K562 (cell line): ENCODE measurements around the gene IQCE. TPM values are rescaled to one million over a fixed set of nuclear protein-coding genes. Genes with fewer than 3 reads are reported as not detected.
A peak's percentile ranks its signal among the peaks of the same experiment; 100 is the strongest.

Source experiments
- ATAC-seq: fragments of 200-7000 bp; cut with Tn5 transposase; 3 replicates; pipeline ENCODE4 v1.9.1; 2020; ENCODE audit warnings: moderate library complexity
- BruUV-seq: library from RNA; stranded (reverse); fragments of 400-500 nt; replicated peaks from 2 replicates; lab custom pipeline; 2021; lab: Mats Ljungman, UMichigan
- CTCF ChIA-PET: fragments of 300-600 bp; formaldehyde crosslinking; extraction: SDS; loops from one replicate; lab custom pipeline; 2021; ENCODE audit warnings: low intra/inter-chr PET ratio; lab: Yijun Ruan, JAX
- POLR2A ChIA-PET: fragments of 300-600, 350-650 bp; sonication (Branson Sonifier 250); formaldehyde crosslinking; extraction: SDS; loops from one replicate; lab custom pipeline; 2021; ENCODE audit warnings: antibody characterized with exemption, inconsistent platforms; lab: Yijun Ruan, JAX
- DNase-seq, 4 experiments: peaks; one replicate each; pipeline versions ENCODE4 v3.0.0 to v3.0.0-alpha.2; 2011 to 2018; ENCODE audit warnings: low spot score in 3 of 4, mixed read lengths in 3 of 4; ENCODE audit errors: extremely low read depth in 1 of 4
- FAIRE-seq: peaks from 2 replicates; lab custom pipeline; 2011; peaks lifted over from hg19 to GRCh38; lab: Jason Lieb, UNC
- H2AFZ ChIP-seq: 2 replicates; pipeline ENCODE4 v1.6.0; 2011; ENCODE audit warnings: low read depth, low read length, control low read depth, inconsistent platforms
- H3K27ac ChIP-seq: fragments of 200-600 bp; 3 replicates; pipeline ENCODE4 v1.8.0; 2011; ENCODE audit warnings: low read depth, mild to moderate bottlenecking, control low read depth, inconsistent platforms, low read length, moderate library complexity, mixed read lengths; ENCODE audit errors: extremely low read depth
- H3K27me3 ChIP-seq, 2 experiments: fragments of 300-600 bp in 1 of 2; 2 replicates in 1 of 2; 3 replicates in 1 of 2; pipeline versions ENCODE4 v1.6.0 to v1.8.0; 2011; ENCODE audit warnings: inconsistent platforms in 2 of 2, low read length in 2 of 2, mild to moderate bottlenecking in 1 of 2, mixed read lengths in 1 of 2, moderate library complexity in 1 of 2; ENCODE audit not compliant: control insufficient read depth in 2 of 2, insufficient read depth in 2 of 2
- H3K36me3 ChIP-seq: fragments of 300-600 bp; 3 replicates; pipeline ENCODE4 v1.8.0; 2011; ENCODE audit warnings: mild to moderate bottlenecking, low read length, inconsistent platforms; ENCODE audit not compliant: control insufficient read depth, insufficient read depth
- H3K4me1 ChIP-seq, 2 experiments: fragments of 200-600 bp in 1 of 2; replicated peaks in 1 of 2; 2 replicates in 1 of 2; 3 replicates in 1 of 2; pipeline versions ENCODE4 v1.5.1 to v1.8.0; 2011; ENCODE audit warnings: inconsistent platforms in 2 of 2, low read length in 2 of 2, mild to moderate bottlenecking in 1 of 2, mixed read lengths in 1 of 2, moderate library complexity in 1 of 2; ENCODE audit not compliant: control insufficient read depth in 2 of 2, insufficient read depth in 2 of 2
- H3K4me2 ChIP-seq: 2 replicates; pipeline ENCODE4 v1.6.1; 2011; ENCODE audit warnings: low read length, control low read depth, inconsistent platforms, mixed read lengths; ENCODE audit not compliant: insufficient read depth
- H3K4me3 ChIP-seq: fragments of 200-600 bp; sonication (generic), shearing (Covaris generic); 2 replicates; pipeline ENCODE4 v1.5.1; 2016; ENCODE audit warnings: control low read depth, inconsistent platforms
- H3K79me2 ChIP-seq: fragments of 200-600 bp; 3 replicates; pipeline ENCODE4 v1.8.0; 2011; ENCODE audit warnings: low read length, inconsistent platforms; ENCODE audit not compliant: control insufficient read depth, insufficient read depth
- H3K9ac ChIP-seq, 2 experiments: 2 replicates each; pipeline versions ENCODE4 v1.6.0 to v1.6.1; 2011; ENCODE audit warnings: low read depth in 2 of 2, low read length in 2 of 2, control low read depth in 1 of 2, inconsistent platforms in 1 of 2, mild to moderate bottlenecking in 1 of 2, mixed read lengths in 1 of 2; ENCODE audit not compliant: insufficient read depth in 1 of 2
- H3K9me1 ChIP-seq: one replicate; pipeline ENCODE4 v1.6.0; 2011; ENCODE audit warnings: inconsistent platforms, mild to moderate bottlenecking, low read length, moderate library complexity; ENCODE audit not compliant: control insufficient read depth, insufficient read depth
- H3K9me3 ChIP-seq: replicated peaks from 2 replicates; pipeline ENCODE4 v1.5.1; 2011; ENCODE audit warnings: low read depth, low read length, inconsistent platforms; ENCODE audit not compliant: control insufficient read depth, insufficient read depth
- H4K20me1 ChIP-seq: replicated peaks from 2 replicates; pipeline ENCODE4 v1.6.1; 2011; ENCODE audit warnings: low read length, inconsistent platforms, mixed read lengths; ENCODE audit not compliant: control insufficient read depth, insufficient read depth
- ARID2 ChIP-seq: fragments of 450-650 bp; IDR thresholded peaks from 2 replicates; pipeline ENCODE4 v1.6.1; 2017; ENCODE audit warnings: antibody characterized with exemption, mild to moderate bottlenecking
- CBX1 ChIP-seq: sonication (generic); IDR thresholded peaks from 2 replicates; pipeline ENCODE4 v1.6.1; 2016; ENCODE audit warnings: antibody characterized with exemption, low read depth, mild to moderate bottlenecking
- EZH2 ChIP-seq: IDR thresholded peaks from 2 replicates; pipeline ENCODE4 v1.6.1; 2012; ENCODE audit warnings: low read depth, mild to moderate bottlenecking, inconsistent platforms, low read length, borderline replicate concordance
- HNRNPK ChIP-seq: fragments of 200-400 bp; formaldehyde crosslinking; IDR thresholded peaks from one replicate; pipeline ENCODE4 v1.6.1; 2018; ENCODE audit warnings: mild to moderate bottlenecking, low read depth, low read length; ENCODE audit not compliant: poor library complexity, severe bottlenecking
- SREBF2 ChIP-seq: sonication (generic); formaldehyde crosslinking; IDR thresholded peaks from 2 replicates; pipeline ENCODE4 v1.4.0; 2020; ENCODE audit warnings: mild to moderate bottlenecking, missing genetic modification reagents
- TCF15 ChIP-seq: fragments of 250-450 bp; sonication (Bioruptor Pico); IDR thresholded peaks from 2 replicates; pipeline ENCODE4 v1.8.0; 2022; ENCODE audit warnings: moderate library complexity, mild to moderate bottlenecking, inconsistent platforms
- TEAD4 ChIP-seq, 2 experiments: sonication (generic) in 1 of 2; formaldehyde crosslinking in 1 of 2; IDR thresholded peaks; 2 replicates each; pipeline versions ENCODE4 v1.6.1 to v1.8.0; 2012 to 2022; ENCODE audit warnings: borderline replicate concordance in 1 of 2, inconsistent platforms in 1 of 2, low read length in 1 of 2, mild to moderate bottlenecking in 1 of 2, missing genetic modification reagents in 1 of 2
- TRIM28 ChIP-seq: fragments of 450-650 bp; IDR thresholded peaks from 2 replicates; pipeline ENCODE4 v1.6.1; 2017
- ZBED1 ChIP-seq: IDR thresholded peaks from 2 replicates; pipeline ENCODE4 v1.6.1; 2014
- ZKSCAN3 ChIP-seq: fragments of 250-450 bp; sonication (Bioruptor Pico); IDR thresholded peaks from 2 replicates; pipeline ENCODE4 v1.4.0; 2020
- ZNF175 ChIP-seq: fragments of 200-800 bp; sonication (Bioruptor generic); IDR thresholded peaks from 2 replicates; pipeline ENCODE4 v1.6.1; 2016; ENCODE audit warnings: low read depth, mild to moderate bottlenecking, missing genetic modification characterization, missing compliant biosample characterization
- ZNF263 ChIP-seq: sonication (generic); formaldehyde crosslinking; IDR thresholded peaks from 2 replicates; pipeline ENCODE4 v1.8.0; 2022; ENCODE audit warnings: mild to moderate bottlenecking, missing genetic modification reagents, borderline replicate concordance
- WGBS: fragments of 100-300 bp; shearing (Covaris generic); methylation state at CpG from one replicate; pipeline ENCODE4 v1.1.6; 2016; ENCODE audit warnings: low coverage, mixed read lengths; ENCODE audit not compliant: insufficient coverage; ENCODE audit errors: missing lambda C conversion rate; 5-methylcytosine and 5-hydroxymethylcytosine counted together
- in situ Hi-C: fragments of 300-500 bp; cut with MboI; formaldehyde crosslinking; loops from 4 replicates; pipeline ENCODE4 v1.15.0; 2018; ENCODE audit warnings: inconsistent platforms, mixed read lengths
- intact Hi-C: fragments of 100-400 bp; cut with micrococcal nuclease; formaldehyde crosslinking; loops from 2 replicates; pipeline ENCODE4 v1.14.2; 2022
- polyA plus RNA-seq, 8 experiments: library from polyadenylated mRNA; depleted of rRNA in 4 of 8; stranded (reverse) in 5 of 8; unstranded in 3 of 8; fragments of >200 nt; fragmentation: Nextera tagmentation in 2 of 8; fragmentation: Illumina TruSeq in 1 of 8; extraction: Ambion mirVana in 2 of 8; extraction: Trizol in 1 of 8; gene quantifications; 2 replicates each; pipeline versions ENCODE4 v1.2.1 to v1.2.3, GENCODE V29; 2011 to 2014; ENCODE audit warnings: inconsistent platforms in 1 of 8, missing spikeins in 1 of 8
- total RNA-seq, 7 experiments: library from RNA; depleted of rRNA in 6 of 7; stranded (reverse); fragments of >200 nt in 6 of 7; fragmentation: Illumina TruSeq in 2 of 7; extraction: Trizol in 2 of 7; gene quantifications; 2 replicates each; pipeline versions ENCODE4 v1.2.1 to v1.2.3, GENCODE V29; 2011 to 2021; ENCODE audit warnings: low replicate concordance in 1 of 7

Gene IQCE
- total and polyA plus RNA-seq, 9 of the 15 experiments (the other 6 are each of a cell fraction or from before 2014, with no cell fraction given), result 0.18 to 8.5 (median 4.2) TPM

GRCh38 chr7:2582006-2582735 is 23.4 kb downstream of the IQCE start:
- H3K9me3 ChIP-seq, result no peaks in the 10 kb centered on the region
- no peaks in the 10 kb centered on the region for H4K20me1 ChIP-seq
- 64% methylated on average over 22 of the region's 24 CpGs for WGBS
- H3K79me2 ChIP-seq, result no peaks in the 10 kb centered on the region
- peaks cover 7% of the 10 kb centered on the region; the same call in 1 of the 3 replicates for H3K36me3 ChIP-seq
- H3K9ac ChIP-seq, result peak overlapping the region in 1 of 2 experiments; percentile 35; a peak in 1 of 4 replicates
- H2AFZ ChIP-seq, result no peak overlapping the region
- TF ChIP-seq EZH2 (no peak), TCF15 (CRISPR knock-in tag) (no peak), CBX1 (no peak), ARID2 (no peak), TRIM28 (no peak), HNRNPK (no peak), ZNF175 (CRISPR knock-in tag) (no peak), ZKSCAN3 (CRISPR knock-in tag) (no peak), SREBF2 (CRISPR knock-in tag) (no peak), ZBED1 (no peak), ZNF263 (CRISPR knock-in tag) (no peak), TEAD4 (IDR thresholded peaks at IDR 0.05; ENCODE audit: low read length) (no peak), TEAD4 (CRISPR knock-in tag; IDR thresholded peaks at IDR 0.05; ENCODE audit: borderline replicate concordance) (no peak)
- intact Hi-C loops, result no loop called here
- H3K4me3 ChIP-seq, result no peak overlapping the region
- no peak overlapping the region for H3K27ac ChIP-seq
- in situ Hi-C loops, result no loop called here
- FAIRE-seq (no peak), DNase-seq (no peak), ATAC-seq (no peak)
- no peaks in the 10 kb centered on the region for H3K9me1 ChIP-seq
- BruUV-seq, result no TSS peak
- ChIA-PET POLR2A (no interaction called here), CTCF (no interaction called here)
- no peaks in the 10 kb centered on the region for H3K27me3 ChIP-seq
- H3K4me1 ChIP-seq, result peaks cover 0 to 20% of the 10 kb centered on the region in 2 experiments; a peak in 2 of 5 replicates
- H3K4me2 ChIP-seq, result no peak overlapping the region
